Type B pancreatic cell (in vitro differentiated cells): ENCODE measurements around the gene OR2L8. TPM values are rescaled to one million over a fixed set of nuclear protein-coding genes. Genes with fewer than 3 reads are reported as not detected.
"Not testable (repeated sequence)": the region's sequence is repeated elsewhere in the genome, so short reads cannot be mapped to it uniquely, and the experiment has no call there.

ENCODE experiments used
- DNase-seq: peaks from one replicate; pipeline ENCODE4 v3.0.0; 2021; ENCODE audit warnings: mixed read lengths; ENCODE audit not compliant: unreplicated experiment; ENCODE audit errors: extremely low spot score
- H3K27ac Mint-ChIP-seq: 2 replicates; pipeline ENCODE4 v1.8.0; 2021; ENCODE audit warnings: mild to moderate bottlenecking, mixed read lengths
- H3K27me3 Mint-ChIP-seq: 2 replicates; pipeline ENCODE4 v1.8.0; 2021; ENCODE audit warnings: mixed read lengths
- H3K36me3 Mint-ChIP-seq: 2 replicates; pipeline ENCODE4 v1.8.0; 2021; ENCODE audit warnings: mixed read lengths
- H3K4me1 Mint-ChIP-seq: one replicate; pipeline ENCODE4 v1.8.0; 2021; ENCODE audit warnings: mixed read lengths; ENCODE audit not compliant: unreplicated experiment
- H3K4me3 Mint-ChIP-seq: 2 replicates; pipeline ENCODE4 v1.8.0; 2021; ENCODE audit warnings: mild to moderate bottlenecking, mixed read lengths
- H3K9me3 Mint-ChIP-seq: 2 replicates; pipeline ENCODE4 v1.8.0; 2021; ENCODE audit warnings: mixed read lengths
- total RNA-seq: library from RNA; stranded (reverse); gene quantifications from 2 replicates; pipeline ENCODE4 v1.2.1, GENCODE V29; 2021; ENCODE audit warnings: low replicate concordance
- TF ChIP-seq, protein P1 (sequence below): fragments of 200-600 bp; sonication (generic); conservative IDR thresholded peaks from 2 replicates; pipeline ENCODE4 v1.5.0; 2021; ENCODE audit warnings: antibody characterized with exemption, mild to moderate bottlenecking

Gene OR2L8
- total RNA-seq, 1 donor from 2014 or later = not detected

- no peak for DNase-seq
- no peaks in the 10 kb centered on the region for H3K4me1 Mint-ChIP-seq
- no peaks in the 10 kb centered on the region for H3K9me3 Mint-ChIP-seq
- H3K27ac Mint-ChIP-seq = no peak within 1 kb of the TSS
- no peak within 1 kb of the TSS for H3K4me3 Mint-ChIP-seq
- H3K27me3 Mint-ChIP-seq = no peaks in the 10 kb centered on the region
- no peaks in the 10 kb centered on the region for H3K36me3 Mint-ChIP-seq
- TF ChIP-seq, protein P1, sequence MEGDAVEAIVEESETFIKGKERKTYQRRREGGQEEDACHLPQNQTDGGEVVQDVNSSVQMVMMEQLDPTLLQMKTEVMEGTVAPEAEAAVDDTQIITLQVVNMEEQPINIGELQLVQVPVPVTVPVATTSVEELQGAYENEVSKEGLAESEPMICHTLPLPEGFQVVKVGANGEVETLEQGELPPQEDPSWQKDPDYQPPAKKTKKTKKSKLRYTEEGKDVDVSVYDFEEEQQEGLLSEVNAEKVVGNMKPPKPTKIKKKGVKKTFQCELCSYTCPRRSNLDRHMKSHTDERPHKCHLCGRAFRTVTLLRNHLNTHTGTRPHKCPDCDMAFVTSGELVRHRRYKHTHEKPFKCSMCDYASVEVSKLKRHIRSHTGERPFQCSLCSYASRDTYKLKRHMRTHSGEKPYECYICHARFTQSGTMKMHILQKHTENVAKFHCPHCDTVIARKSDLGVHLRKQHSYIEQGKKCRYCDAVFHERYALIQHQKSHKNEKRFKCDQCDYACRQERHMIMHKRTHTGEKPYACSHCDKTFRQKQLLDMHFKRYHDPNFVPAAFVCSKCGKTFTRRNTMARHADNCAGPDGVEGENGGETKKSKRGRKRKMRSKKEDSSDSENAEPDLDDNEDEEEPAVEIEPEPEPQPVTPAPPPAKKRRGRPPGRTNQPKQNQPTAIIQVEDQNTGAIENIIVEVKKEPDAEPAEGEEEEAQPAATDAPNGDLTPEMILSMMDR = no peak
These were observed 23.8 kb upstream of the OR2L8 start, which contains the start of gene OR2AJ1 for GRCh38 chr1:247924868-247925267. Gene OR2AJ1 (plus strand): TSS chr1:247924889. CDS start chr1:247933769, 8,880 bp downstream.

GRCh38 chr1:247933989-247934388 is 14.7 kb upstream of the OR2L8 start:
- Mint-ChIP-seq H3K9me3 (no peaks in the 10 kb centered on the region), H3K27ac (no peak overlapping the region), H3K27me3 (no peaks in the 10 kb centered on the region), H3K4me1 (no peaks in the 10 kb centered on the region), H3K36me3 (no peaks in the 10 kb centered on the region), H3K4me3 (no peak overlapping the region)
- no peak for DNase-seq
- TF ChIP-seq, protein P1 = no peak

DNA sequence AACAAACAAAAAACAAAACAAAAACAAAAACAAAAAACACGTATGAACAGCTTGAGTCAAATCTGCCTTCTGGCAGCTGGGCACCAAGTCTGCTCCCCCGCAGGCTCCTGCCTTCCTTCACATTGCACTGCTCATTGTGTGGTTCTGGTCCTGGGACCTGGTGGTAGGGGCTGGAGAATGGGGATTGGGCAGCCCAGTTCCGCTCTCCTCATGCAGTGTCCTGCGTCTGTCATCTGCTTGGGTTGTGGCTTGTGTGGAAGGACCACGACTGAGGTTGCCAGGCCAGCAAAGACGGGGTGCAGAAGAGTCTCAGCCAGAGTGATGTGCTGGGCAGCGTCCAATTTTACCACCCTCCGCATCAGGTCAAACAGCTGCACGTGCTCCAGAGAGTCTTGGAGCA is 12.9 kb upstream of the OR2L8 start:
- no peak for DNase-seq
- Mint-ChIP-seq H3K27ac (no peak overlapping the region), H3K9me3 (no peaks in the 10 kb centered on the region), H3K27me3 (no peaks in the 10 kb centered on the region), H3K36me3 (no peaks in the 10 kb centered on the region), H3K4me3 (no peak overlapping the region), H3K4me1 (no peaks in the 10 kb centered on the region)
- TF ChIP-seq, protein P1 = no peak

DNA sequence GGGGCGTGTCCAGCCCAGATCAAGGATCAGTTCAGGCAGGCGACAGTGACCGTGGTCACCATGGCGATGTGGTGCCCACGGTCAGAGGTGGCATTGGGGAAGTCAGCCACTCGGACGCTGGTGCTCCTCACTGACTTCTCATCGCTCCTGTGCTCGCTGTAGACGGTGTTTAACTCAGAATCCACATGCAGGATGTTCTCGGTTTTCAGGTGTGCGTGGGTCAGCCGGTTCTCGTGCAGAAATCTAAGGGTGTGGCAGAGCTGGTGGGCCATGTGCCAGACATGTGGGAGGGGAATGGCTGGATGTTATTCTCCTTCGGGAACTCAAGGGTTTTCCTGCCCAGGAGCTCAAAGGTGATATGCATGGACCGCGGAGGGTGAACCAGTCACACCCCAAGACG is 12.2 kb upstream of the OR2L8 start:
- H3K9me3 Mint-ChIP-seq = no peaks in the 10 kb centered on the region
- no peaks in the 10 kb centered on the region for H3K36me3 Mint-ChIP-seq
- H3K4me1 Mint-ChIP-seq = no peaks in the 10 kb centered on the region
- H3K27ac Mint-ChIP-seq = no peak overlapping the region
- TF ChIP-seq, protein P1 = no peak
- DNase-seq = no peak
- H3K4me3 Mint-ChIP-seq = no peak overlapping the region
- no peaks in the 10 kb centered on the region for H3K27me3 Mint-ChIP-seq

- DNase-seq = peak; percentile 76
- not testable (repeated sequence) for H3K9me3 Mint-ChIP-seq, H3K36me3 Mint-ChIP-seq, H3K27ac Mint-ChIP-seq, H3K4me1 Mint-ChIP-seq, H3K27me3 Mint-ChIP-seq
- H3K4me3 Mint-ChIP-seq = peak overlapping the region; percentile 77
- TF ChIP-seq, protein P1 = peak; percentile 82
These were observed 11.5 kb upstream of the OR2L8 start for GRCh38 chr1:247936965-247937734.
